WERI-Rb-1 (cell line): ENCODE results near the gene LYST.
"Not testable (repeated sequence)": the region's sequence is repeated elsewhere in the genome, so short reads cannot be mapped to it uniquely, and the experiment has no call there.

ENCODE experiments used
- DNase-seq: peaks from one replicate; pipeline ENCODE4 v3.0.0-alpha.2; 2020
- H3K27ac ChIP-seq: fragments of 250-450 bp; sonication (Bioruptor Pico); 2 replicates; pipeline ENCODE4 v1.5.1; 2020; ENCODE audit warnings: mild to moderate bottlenecking, moderate library complexity
- H3K27me3 ChIP-seq: fragments of 250-450 bp; sonication (Bioruptor Pico); 2 replicates; pipeline ENCODE4 v1.5.1; 2021; ENCODE audit warnings: mild to moderate bottlenecking, low read depth, moderate library complexity; ENCODE audit not compliant: insufficient read depth, severe bottlenecking
- H3K36me3 ChIP-seq: fragments of 250-450 bp; sonication (Bioruptor Pico); 2 replicates; pipeline ENCODE4 v1.5.1; 2020; ENCODE audit warnings: mild to moderate bottlenecking, moderate library complexity
- H3K4me3 ChIP-seq: 2 replicates; pipeline ENCODE4 v1.5.1; 2011; ENCODE audit warnings: low read depth, mild to moderate bottlenecking, control low read depth, low read length
- H3K9me3 ChIP-seq: fragments of 250-450 bp; sonication (Bioruptor Pico); 2 replicates; pipeline ENCODE4 v1.5.1; 2021; ENCODE audit warnings: mild to moderate bottlenecking, moderate library complexity; ENCODE audit not compliant: severe bottlenecking
- TF ChIP-seq, protein P1 (sequence below): IDR thresholded peaks from 2 replicates; pipeline ENCODE4 v1.5.1; 2011; ENCODE audit warnings: low read depth, mild to moderate bottlenecking, control low read depth, inconsistent platforms, low read length

The LYST gene

DNA sequence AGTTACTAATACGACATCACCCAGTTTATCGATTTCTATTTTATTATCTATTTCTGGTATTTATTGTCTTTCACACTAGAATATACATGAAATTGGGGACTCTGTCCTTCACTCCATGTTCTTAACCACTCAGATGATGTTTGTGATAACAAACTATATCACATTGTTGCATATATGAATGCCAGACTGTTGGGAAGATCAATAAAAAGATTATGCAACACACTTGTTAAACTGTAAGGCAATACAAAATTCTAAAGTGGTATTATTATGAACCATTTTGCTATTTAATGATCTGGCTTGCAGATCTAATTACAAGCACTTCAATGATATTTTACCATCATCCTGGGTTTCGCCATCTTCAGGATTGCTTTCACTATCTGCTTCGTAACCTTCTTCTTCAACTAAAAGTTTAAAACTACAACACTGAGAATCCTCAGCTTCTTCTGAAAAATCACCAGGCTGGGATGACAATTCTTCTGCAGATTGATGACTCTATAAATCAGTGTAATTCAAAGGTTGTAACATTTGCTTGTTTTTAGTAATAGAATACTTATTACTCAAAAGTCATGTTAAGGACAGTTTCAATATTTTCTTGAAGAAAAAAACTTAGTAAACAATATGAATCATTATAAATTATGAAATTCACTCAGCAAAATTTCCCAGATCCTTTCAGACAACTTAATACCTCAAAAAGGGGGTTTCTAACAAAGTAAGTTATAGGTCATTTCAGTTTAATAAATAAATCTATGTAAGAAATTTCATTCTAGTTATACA is 63.9 kb downstream of the LYST start:
- TF ChIP-seq, protein P1, sequence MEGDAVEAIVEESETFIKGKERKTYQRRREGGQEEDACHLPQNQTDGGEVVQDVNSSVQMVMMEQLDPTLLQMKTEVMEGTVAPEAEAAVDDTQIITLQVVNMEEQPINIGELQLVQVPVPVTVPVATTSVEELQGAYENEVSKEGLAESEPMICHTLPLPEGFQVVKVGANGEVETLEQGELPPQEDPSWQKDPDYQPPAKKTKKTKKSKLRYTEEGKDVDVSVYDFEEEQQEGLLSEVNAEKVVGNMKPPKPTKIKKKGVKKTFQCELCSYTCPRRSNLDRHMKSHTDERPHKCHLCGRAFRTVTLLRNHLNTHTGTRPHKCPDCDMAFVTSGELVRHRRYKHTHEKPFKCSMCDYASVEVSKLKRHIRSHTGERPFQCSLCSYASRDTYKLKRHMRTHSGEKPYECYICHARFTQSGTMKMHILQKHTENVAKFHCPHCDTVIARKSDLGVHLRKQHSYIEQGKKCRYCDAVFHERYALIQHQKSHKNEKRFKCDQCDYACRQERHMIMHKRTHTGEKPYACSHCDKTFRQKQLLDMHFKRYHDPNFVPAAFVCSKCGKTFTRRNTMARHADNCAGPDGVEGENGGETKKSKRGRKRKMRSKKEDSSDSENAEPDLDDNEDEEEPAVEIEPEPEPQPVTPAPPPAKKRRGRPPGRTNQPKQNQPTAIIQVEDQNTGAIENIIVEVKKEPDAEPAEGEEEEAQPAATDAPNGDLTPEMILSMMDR = no peak
- Histone ChIP-seq H3K4me3 (no peak overlapping the region), H3K36me3 (no peaks in the 10 kb centered on the region; the same call in none of the 2 replicates), H3K27me3 (no peaks in the 10 kb centered on the region), H3K27ac (no peak overlapping the region), H3K9me3 (no peaks in the 10 kb centered on the region)
- DNase-seq = no peak

DNA sequence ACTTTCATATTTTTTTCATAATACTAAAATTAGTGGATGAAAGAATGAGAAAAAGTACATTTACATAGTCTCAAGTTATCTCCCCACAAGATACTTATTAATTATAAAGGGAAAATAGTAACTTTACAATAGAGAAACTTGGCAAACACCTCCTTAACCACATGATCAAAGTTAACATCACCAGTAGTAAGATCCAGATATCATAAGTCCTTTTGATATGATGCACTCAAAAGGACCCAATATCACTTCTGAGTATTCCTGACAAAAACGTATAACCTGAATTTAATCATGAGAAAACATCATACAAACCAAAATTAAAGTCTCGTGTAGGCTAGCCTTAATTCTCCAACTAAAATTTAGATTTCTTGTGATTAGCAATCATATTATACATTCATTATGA is 67.4 kb downstream of the LYST start:
- Histone ChIP-seq H3K9me3 (peaks cover 7% of the 10 kb centered on the region), H3K27me3 (no peaks in the 10 kb centered on the region), H3K27ac (no peak overlapping the region), H3K36me3 (no peaks in the 10 kb centered on the region; the same call in none of the 2 replicates), H3K4me3 (no peak overlapping the region)
- TF ChIP-seq, protein P1 = no peak
- DNase-seq = no peak

DNA sequence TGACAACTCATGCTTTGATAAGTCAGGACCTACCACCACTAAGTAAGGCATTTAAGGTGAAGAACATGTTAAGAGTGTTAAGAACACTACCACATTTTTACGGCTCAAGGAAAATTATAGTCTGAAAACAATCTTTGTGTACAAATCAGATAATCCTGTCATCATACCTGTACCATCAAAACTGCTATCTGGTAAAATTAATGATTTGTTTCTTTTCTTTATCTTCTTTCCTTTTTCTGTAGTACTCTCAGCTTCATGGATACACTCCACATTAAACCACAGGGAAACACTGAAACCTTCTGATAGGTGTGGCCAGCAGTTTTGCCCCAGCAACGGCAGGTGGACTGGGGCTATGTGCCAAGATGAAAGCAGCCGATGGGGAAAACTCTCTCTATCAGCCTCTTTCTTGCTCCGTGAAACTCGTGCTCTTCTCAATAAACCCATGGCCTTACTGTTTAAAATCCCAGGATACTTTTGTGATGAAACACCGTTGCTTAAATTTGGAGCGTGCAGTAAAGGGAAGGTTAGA is 75.1 kb downstream of the LYST start:
- no peak for DNase-seq
- Histone ChIP-seq H3K27me3 (no peaks in the 10 kb centered on the region), H3K27ac (no peak overlapping the region), H3K9me3 (peaks cover 7% of the 10 kb centered on the region), H3K4me3 (no peak overlapping the region), H3K36me3 (no peaks in the 10 kb centered on the region)
- TF ChIP-seq, protein P1 = no peak

DNA sequence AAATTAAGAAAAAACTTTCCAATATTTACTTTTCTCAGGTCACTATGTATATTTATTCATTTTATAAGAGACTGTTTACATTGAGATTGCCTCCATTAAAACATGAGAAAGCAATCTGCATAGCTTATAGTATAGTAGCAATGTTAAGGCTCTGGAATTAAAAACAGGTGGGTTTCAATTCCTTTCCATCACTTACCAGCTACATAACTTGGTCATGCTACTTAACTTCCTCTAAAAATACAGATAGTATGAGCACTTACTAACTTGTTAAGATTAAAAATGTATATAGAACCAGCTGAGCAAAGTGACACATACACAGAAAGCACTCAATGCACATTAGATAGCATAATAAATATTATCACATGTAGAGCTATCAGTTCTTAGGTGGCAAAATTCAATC is 76.6 kb downstream of the LYST start:
- Histone ChIP-seq H3K9me3 (peaks cover 2% of the 10 kb centered on the region), H3K4me3 (no peak overlapping the region), H3K36me3 (no peaks in the 10 kb centered on the region), H3K27ac (no peak overlapping the region), H3K27me3 (no peaks in the 10 kb centered on the region)
- DNase-seq = no peak
- TF ChIP-seq, protein P1 = no peak

DNA sequence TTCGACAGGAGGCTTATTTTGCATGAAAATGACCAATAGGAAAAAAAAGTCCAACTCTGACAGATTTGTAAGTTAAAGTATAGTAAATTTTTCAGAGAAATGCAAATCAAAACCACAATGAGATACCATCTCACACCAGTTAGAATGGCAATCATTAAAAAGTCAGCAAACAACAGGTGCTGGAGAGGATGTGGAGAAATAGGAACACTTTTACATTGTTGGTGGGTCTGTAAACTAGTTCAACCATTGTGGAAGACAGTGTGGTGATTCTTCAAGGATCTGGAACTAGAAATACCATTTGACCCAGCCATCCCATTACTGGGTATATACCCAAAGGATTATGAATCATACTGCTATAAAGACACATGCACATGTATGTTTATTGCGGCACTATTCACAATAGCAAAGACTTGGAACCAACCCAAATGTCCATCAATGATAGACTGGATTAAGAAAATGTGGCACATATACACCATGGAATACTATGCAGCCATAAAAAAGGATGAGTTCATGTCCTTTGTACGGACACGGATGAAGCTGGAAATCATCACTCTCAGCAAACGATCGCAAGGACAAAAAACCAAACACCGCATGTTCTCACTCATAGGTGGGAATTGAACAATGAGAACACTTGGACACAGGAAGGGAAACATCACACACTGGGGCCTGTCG is 80.3 kb downstream of the LYST start:
- not testable (repeated sequence) for H3K27ac ChIP-seq, H3K27me3 ChIP-seq, H3K9me3 ChIP-seq, H3K36me3 ChIP-seq, H3K4me3 ChIP-seq, DNase-seq

DNA sequence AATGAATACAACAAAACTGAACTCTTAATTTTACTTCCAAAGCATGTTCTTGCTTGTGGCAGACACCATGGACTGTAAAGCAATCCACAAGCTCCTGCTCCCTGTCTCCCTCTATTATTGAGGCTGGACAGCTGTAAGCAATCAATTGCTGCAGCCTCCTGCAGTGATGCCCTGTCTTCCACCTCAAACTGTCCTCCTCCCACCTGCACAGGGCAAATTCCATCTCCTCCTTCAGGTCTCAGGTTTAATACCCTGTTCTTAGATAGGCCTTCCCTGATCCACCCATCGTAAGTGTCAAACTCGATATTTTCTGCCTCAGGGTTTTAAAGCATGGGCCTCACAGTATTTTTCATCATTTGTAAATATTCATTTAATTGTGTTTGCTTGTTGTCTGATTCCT is 81.8 kb downstream of the LYST start:
- no peak for DNase-seq
- Histone ChIP-seq H3K36me3 (no peaks in the 10 kb centered on the region), H3K27ac (no peak overlapping the region), H3K9me3 (no peaks in the 10 kb centered on the region), H3K27me3 (no peaks in the 10 kb centered on the region), H3K4me3 (no peak overlapping the region)
- TF ChIP-seq, protein P1 = no peak
